ENCODE measurements around the gene TMEM86A. TPM values are rescaled to one million over a fixed set of nuclear protein-coding genes. Genes with fewer than 3 reads are reported as not detected.

The TMEM86A gene
- polyA plus RNA-seq, 1 of the 3 experiments (the other 2 are of a cell fraction) = 1.2 TPM

DNA sequence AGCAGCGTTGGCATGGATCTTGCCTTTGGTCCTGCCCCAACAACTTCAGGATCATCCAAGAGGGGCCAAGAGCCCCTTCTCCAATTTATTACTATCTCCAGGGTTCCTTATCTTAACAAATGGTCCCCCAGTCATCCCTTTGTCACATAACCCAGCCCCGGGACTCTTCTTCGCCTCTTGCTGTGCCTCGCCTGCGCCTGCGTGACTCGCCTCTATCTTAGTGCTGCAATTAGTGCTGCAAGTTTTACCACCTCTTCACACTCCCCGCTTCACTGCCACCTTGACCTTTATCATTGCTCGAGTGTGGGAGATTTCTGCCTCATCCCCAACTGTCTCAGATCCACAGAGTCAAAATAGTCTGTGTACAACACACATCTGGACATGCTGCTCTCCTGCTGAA is 31.4 kb downstream of the TMEM86A start:
- Histone ChIP-seq H3K9ac (no peak overlapping the region), H3K27ac (ENCODE audit: low read depth in 2 of 2, low read length in 1 of 2) (no peak overlapping the region), H2AFZ (ENCODE audit: low read depth) (no peak overlapping the region), H3K27me3 (ENCODE audit: insufficient read depth) (no peaks in the 10 kb centered on the region), H3K79me2 (ENCODE audit: insufficient read depth) (no peaks in the 10 kb centered on the region), H3K4me2 (no peak overlapping the region), H4K20me1 (ENCODE audit: insufficient read depth) (no peaks in the 10 kb centered on the region), H3F3A (replicated peaks; ENCODE audit: insufficient read depth) (no peaks in the 10 kb centered on the region), H3K9me2 (no peaks in the 10 kb centered on the region), H3K36me3 (replicated peaks in 1 of 2; ENCODE audit: control insufficient read depth in 1 of 2, insufficient read depth in 2 of 2, low read length in 1 of 2) (no peaks in the 10 kb centered on the region), H3K4me3 (ENCODE audit: low read depth in 2 of 2, low read length in 1 of 2) (no peak overlapping the region), H3K9me3 (no peaks in the 10 kb centered on the region), H3K4me1 (ENCODE audit: control insufficient read depth in 1 of 2, insufficient read depth in 2 of 2, low read depth in 1 of 2, low read length in 1 of 2) (no peaks in the 10 kb centered on the region; a peak in 1 of 4 replicates)
- no peak for TF ChIP-seq TAF1 (IDR thresholded peaks at IDR 0.05; ENCODE audit: borderline replicate concordance, low read depth, low read length)
- no peak for TF ChIP-seq RFX5 (IDR thresholded peaks at IDR 0.05; ENCODE audit: low read length)
- no peak for TF ChIP-seq TCF12 (IDR thresholded peaks at IDR 0.05)
- TF ChIP-seq EP300 (IDR thresholded peaks at IDR 0.05; ENCODE audit: borderline replicate concordance in 1 of 2, low read depth in 1 of 2, low read length in 1 of 2) = no peak
- no peak for TF ChIP-seq TEAD4 (IDR thresholded peaks at IDR 0.05; ENCODE audit: borderline replicate concordance, insufficient read depth)
- TF ChIP-seq EZH2phosphoT487 (IDR thresholded peaks at IDR 0.05; ENCODE audit: borderline replicate concordance, low read depth) = no peak
- no peak for TF ChIP-seq SIN3A (IDR thresholded peaks at IDR 0.05; ENCODE audit: borderline replicate concordance, low read depth, low read length)
- TF ChIP-seq, protein P1, sequence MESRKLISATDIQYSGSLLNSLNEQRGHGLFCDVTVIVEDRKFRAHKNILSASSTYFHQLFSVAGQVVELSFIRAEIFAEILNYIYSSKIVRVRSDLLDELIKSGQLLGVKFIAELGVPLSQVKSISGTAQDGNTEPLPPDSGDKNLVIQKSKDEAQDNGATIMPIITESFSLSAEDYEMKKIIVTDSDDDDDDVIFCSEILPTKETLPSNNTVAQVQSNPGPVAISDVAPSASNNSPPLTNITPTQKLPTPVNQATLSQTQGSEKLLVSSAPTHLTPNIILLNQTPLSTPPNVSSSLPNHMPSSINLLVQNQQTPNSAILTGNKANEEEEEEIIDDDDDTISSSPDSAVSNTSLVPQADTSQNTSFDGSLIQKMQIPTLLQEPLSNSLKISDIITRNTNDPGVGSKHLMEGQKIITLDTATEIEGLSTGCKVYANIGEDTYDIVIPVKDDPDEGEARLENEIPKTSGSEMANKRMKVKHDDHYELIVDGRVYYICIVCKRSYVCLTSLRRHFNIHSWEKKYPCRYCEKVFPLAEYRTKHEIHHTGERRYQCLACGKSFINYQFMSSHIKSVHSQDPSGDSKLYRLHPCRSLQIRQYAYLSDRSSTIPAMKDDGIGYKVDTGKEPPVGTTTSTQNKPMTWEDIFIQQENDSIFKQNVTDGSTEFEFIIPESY (IDR thresholded peaks at IDR 0.05; ENCODE audit: borderline replicate concordance, low read depth) = no peak
- TF ChIP-seq, protein P2, sequence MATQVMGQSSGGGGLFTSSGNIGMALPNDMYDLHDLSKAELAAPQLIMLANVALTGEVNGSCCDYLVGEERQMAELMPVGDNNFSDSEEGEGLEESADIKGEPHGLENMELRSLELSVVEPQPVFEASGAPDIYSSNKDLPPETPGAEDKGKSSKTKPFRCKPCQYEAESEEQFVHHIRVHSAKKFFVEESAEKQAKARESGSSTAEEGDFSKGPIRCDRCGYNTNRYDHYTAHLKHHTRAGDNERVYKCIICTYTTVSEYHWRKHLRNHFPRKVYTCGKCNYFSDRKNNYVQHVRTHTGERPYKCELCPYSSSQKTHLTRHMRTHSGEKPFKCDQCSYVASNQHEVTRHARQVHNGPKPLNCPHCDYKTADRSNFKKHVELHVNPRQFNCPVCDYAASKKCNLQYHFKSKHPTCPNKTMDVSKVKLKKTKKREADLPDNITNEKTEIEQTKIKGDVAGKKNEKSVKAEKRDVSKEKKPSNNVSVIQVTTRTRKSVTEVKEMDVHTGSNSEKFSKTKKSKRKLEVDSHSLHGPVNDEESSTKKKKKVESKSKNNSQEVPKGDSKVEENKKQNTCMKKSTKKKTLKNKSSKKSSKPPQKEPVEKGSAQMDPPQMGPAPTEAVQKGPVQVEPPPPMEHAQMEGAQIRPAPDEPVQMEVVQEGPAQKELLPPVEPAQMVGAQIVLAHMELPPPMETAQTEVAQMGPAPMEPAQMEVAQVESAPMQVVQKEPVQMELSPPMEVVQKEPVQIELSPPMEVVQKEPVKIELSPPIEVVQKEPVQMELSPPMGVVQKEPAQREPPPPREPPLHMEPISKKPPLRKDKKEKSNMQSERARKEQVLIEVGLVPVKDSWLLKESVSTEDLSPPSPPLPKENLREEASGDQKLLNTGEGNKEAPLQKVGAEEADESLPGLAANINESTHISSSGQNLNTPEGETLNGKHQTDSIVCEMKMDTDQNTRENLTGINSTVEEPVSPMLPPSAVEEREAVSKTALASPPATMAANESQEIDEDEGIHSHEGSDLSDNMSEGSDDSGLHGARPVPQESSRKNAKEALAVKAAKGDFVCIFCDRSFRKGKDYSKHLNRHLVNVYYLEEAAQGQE (IDR thresholded peaks at IDR 0.05; ENCODE audit: low read depth, low read length) = no peak
- TF ChIP-seq JUND (IDR thresholded peaks at IDR 0.05) = no peak
- TF ChIP-seq FOSL2 (IDR thresholded peaks at IDR 0.05; ENCODE audit: borderline replicate concordance, low read depth) = no peak
- WGBS (ENCODE audit: low lambda C conversion rate) = 84% methylated on average over 9 of the region's 9 CpGs
- POLR2A ChIA-PET = no interaction called here
- CTCF ChIA-PET = interaction anchor here (1.8 to 7.2 kb wide), 5 partner anchors 7 to 615 kb away, joined by 5 to 103 read pairs (median 26); no protein-coding TSS in a partner anchor
- DNase-seq = no peak

DNA sequence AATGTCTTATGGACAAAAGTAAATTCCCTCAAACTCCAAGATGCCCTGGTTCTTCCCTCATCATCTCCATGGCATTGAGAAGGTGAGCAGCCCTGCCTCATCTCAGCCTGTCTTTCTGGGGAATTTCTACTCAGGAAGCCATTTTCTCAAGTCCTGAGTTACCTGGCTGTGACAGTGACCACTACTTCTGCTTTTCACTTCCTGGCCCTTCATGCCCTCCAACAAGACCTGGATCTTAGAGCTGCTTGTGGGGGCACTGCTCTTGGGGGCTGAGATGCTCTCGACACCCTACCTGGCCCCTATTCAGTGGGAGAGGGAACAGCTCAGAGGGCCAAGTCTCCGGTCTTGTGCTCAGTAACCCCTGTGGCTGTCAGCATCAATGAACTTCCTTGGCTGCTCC is 32.9 kb downstream of the TMEM86A start:
- Histone ChIP-seq H3F3A (replicated peaks; ENCODE audit: insufficient read depth) (no peaks in the 10 kb centered on the region), H3K4me3 (ENCODE audit: low read depth in 2 of 2, low read length in 1 of 2) (no peak overlapping the region), H3K9me2 (no peaks in the 10 kb centered on the region), H3K9me3 (no peaks in the 10 kb centered on the region), H3K4me1 (ENCODE audit: control insufficient read depth in 1 of 2, insufficient read depth in 2 of 2, low read depth in 1 of 2, low read length in 1 of 2) (no peaks in the 10 kb centered on the region; a peak in 1 of 4 replicates), H3K9ac (no peak overlapping the region), H3K79me2 (ENCODE audit: insufficient read depth) (no peaks in the 10 kb centered on the region), H3K27ac (ENCODE audit: low read depth in 2 of 2, low read length in 1 of 2) (no peak overlapping the region), H3K36me3 (replicated peaks in 1 of 2; ENCODE audit: control insufficient read depth in 1 of 2, insufficient read depth in 2 of 2, low read length in 1 of 2) (no peaks in the 10 kb centered on the region), H4K20me1 (ENCODE audit: insufficient read depth) (no peaks in the 10 kb centered on the region), H3K4me2 (no peak overlapping the region), H3K27me3 (ENCODE audit: insufficient read depth) (no peaks in the 10 kb centered on the region), H2AFZ (ENCODE audit: low read depth) (no peak overlapping the region; the same call in 1 of the 2 replicates)
- WGBS (ENCODE audit: low lambda C conversion rate) = 94% methylated on average over 2 of the region's 2 CpGs
- ChIA-PET POLR2A (interaction anchor here (0.9 kb wide), 1 partner anchor 348 kb away, joined by 3 read pairs; no protein-coding TSS in a partner anchor), CTCF (interaction anchor here (0.6 to 7.2 kb wide), 26 partner anchors 9 to 616 kb away, joined by 3 to 103 read pairs (median 4); no protein-coding TSS in a partner anchor)
- no peak for DNase-seq
- no peak for TF ChIP-seq ELF1 (IDR thresholded peaks at IDR 0.05)
- TF ChIP-seq, protein P3, sequence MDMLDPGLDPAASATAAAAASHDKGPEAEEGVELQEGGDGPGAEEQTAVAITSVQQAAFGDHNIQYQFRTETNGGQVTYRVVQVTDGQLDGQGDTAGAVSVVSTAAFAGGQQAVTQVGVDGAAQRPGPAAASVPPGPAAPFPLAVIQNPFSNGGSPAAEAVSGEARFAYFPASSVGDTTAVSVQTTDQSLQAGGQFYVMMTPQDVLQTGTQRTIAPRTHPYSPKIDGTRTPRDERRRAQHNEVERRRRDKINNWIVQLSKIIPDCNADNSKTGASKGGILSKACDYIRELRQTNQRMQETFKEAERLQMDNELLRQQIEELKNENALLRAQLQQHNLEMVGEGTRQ (IDR thresholded peaks at IDR 0.05; ENCODE audit: borderline replicate concordance, low read depth, low read length) = no peak
- no peak for TF ChIP-seq TAF1 (IDR thresholded peaks at IDR 0.05; ENCODE audit: borderline replicate concordance, low read depth, low read length)
